CD4-positive, CD25-positive, alpha-beta regulatory T cell (primary cell): ENCODE data around the gene ZNF76. TPM values are rescaled to one million over a fixed set of nuclear protein-coding genes. Genes with fewer than 3 reads are reported as not detected.
A peak's percentile ranks its signal among the peaks of the same experiment; 100 is the strongest.
"Not testable (repeated sequence)": the region's sequence is repeated elsewhere in the genome, so short reads cannot be mapped to it uniquely, and the experiment has no call there.

Experiments used
- ATAC-seq, 2 donors: fragments of 150-1000 bp; cut with Tn5 transposase; one replicate each; pipeline ENCODE4 v1.10.0; 2021; ENCODE audit warnings: low read depth in 2 of 2, moderate number of reproducible peaks in 2 of 2, moderate library complexity in 1 of 2
- DNase-seq, 3 donors: peaks; one replicate each; pipeline versions ENCODE4 v3.0.0 to v3.0.0-alpha.2; 2012 to 2022; ENCODE audit warnings: mixed read lengths in 1 of 3
- H3K27ac ChIP-seq: one replicate; pipeline ENCODE4 v1.7.0; 2013; ENCODE audit warnings: mild to moderate bottlenecking, low read length; ENCODE audit not compliant: insufficient read depth, poor library complexity, severe bottlenecking
- H3K27me3 ChIP-seq: one replicate; pipeline ENCODE4 v1.7.0; 2013; ENCODE audit warnings: low read length; ENCODE audit not compliant: control insufficient read depth, insufficient read depth
- H3K36me3 ChIP-seq: one replicate; pipeline ENCODE4 v1.7.0; 2013; ENCODE audit warnings: mild to moderate bottlenecking, low read length, moderate library complexity; ENCODE audit not compliant: control insufficient read depth, insufficient read depth
- H3K4me1 ChIP-seq: 2 replicates; pipeline ENCODE4 v1.7.0; 2013; ENCODE audit warnings: mild to moderate bottlenecking, low read length; ENCODE audit not compliant: insufficient read depth, control insufficient read depth, poor library complexity, severe bottlenecking
- H3K4me3 ChIP-seq: one replicate; pipeline ENCODE4 v1.7.0; 2013; ENCODE audit warnings: low read depth, mild to moderate bottlenecking, low read length, moderate library complexity
- H3K9me3 ChIP-seq, 2 experiments: 1 replicate in 1 of 2; 2 replicates in 1 of 2; pipeline ENCODE4 v1.7.0; 2013; ENCODE audit warnings: low read length in 2 of 2, mild to moderate bottlenecking in 1 of 2, moderate library complexity in 1 of 2; ENCODE audit not compliant: control insufficient read depth in 2 of 2
- H3K27ac Mint-ChIP-seq, 3 donors: one replicate each; pipeline ENCODE4 v1.8.0; 2020 to 2022; ENCODE audit warnings: mild to moderate bottlenecking in 3 of 3, mixed read lengths in 3 of 3, moderate library complexity in 2 of 3
- H3K27me3 Mint-ChIP-seq: one replicate; pipeline ENCODE4 v1.8.0; 2022; ENCODE audit warnings: mild to moderate bottlenecking, mixed read lengths
- H3K36me3 Mint-ChIP-seq: one replicate; pipeline ENCODE4 v1.8.0; 2020; ENCODE audit warnings: mixed read lengths
- H3K4me1 Mint-ChIP-seq, 4 donors: one replicate each; pipeline ENCODE4 v1.8.0; 2020 to 2022; ENCODE audit warnings: mixed read lengths in 4 of 4, mild to moderate bottlenecking in 1 of 4
- H3K4me3 Mint-ChIP-seq, 4 donors: one replicate each; pipeline ENCODE4 v1.8.0; 2020 to 2022; ENCODE audit warnings: mild to moderate bottlenecking in 4 of 4, mixed read lengths in 4 of 4, moderate library complexity in 3 of 4
- H3K9me3 Mint-ChIP-seq, 7 donors: one replicate each; pipeline ENCODE4 v1.8.0; 2020 to 2022; ENCODE audit warnings: mixed read lengths in 7 of 7, mild to moderate bottlenecking in 3 of 7, moderate library complexity in 2 of 7
- polyA plus RNA-seq, 4 donors: library from polyadenylated mRNA; unstranded; fragments of 300-500 nt; fragmentation: Illumina TruSeq; gene quantifications; one replicate each; pipeline ENCODE4 v1.2.3, GENCODE V29; 2021
- total RNA-seq: library from RNA; stranded (reverse); gene quantifications from one replicate; pipeline ENCODE4 v1.2.3, GENCODE V29; 2022

The ZNF76 gene
- total and polyA plus RNA-seq, 5 donors from 2014 or later, result 18.7 to 66.6 (median 22.1) TPM

- H3K27ac Mint-ChIP-seq, result peak overlapping the region; percentile 92 to 99 (median 97)
- DNase-seq, result peak; percentile 80 to 94 (median 85)
- Histone ChIP-seq H3K36me3 (peaks cover 9% of the 10 kb centered on the region), H3K4me3 (peak overlapping the region; percentile 93), H3K4me1 (peaks cover 91% of the 10 kb centered on the region), H3K27ac (peak overlapping the region; percentile 85), H3K9me3 (no peaks in the 10 kb centered on the region), H3K27me3 (no peaks in the 10 kb centered on the region)
- no peaks in the 10 kb centered on the region for H3K27me3 Mint-ChIP-seq
- H3K4me3 Mint-ChIP-seq, result peak overlapping the region; percentile 89 to 95 (median 94)
- H3K4me1 Mint-ChIP-seq, result peaks cover 20 to 81% (median 55%) of the 10 kb centered on the region in 4 donors
- peak; percentile 90 to 93 for ATAC-seq
- H3K36me3 Mint-ChIP-seq, result peaks cover 32% of the 10 kb centered on the region
- no peaks in the 10 kb centered on the region for H3K9me3 Mint-ChIP-seq
Observed at GRCh38 chr6:35302604-35303241, 43.2 kb downstream of the ZNF76 start.

GRCh38 chr6:35304299-35304698 is 44.8 kb downstream of the ZNF76 start:
- H3K4me3 Mint-ChIP-seq, result peak overlapping the region; percentile 89 to 95 (median 94)
- peak overlapping the region; percentile 72 for H3K4me3 ChIP-seq
- H3K27ac Mint-ChIP-seq, result peak overlapping the region; percentile 92 to 99 (median 97)
- no peaks in the 10 kb centered on the region for H3K9me3 ChIP-seq
- no peaks in the 10 kb centered on the region for H3K27me3 ChIP-seq
- peaks cover 90% of the 10 kb centered on the region for H3K4me1 ChIP-seq
- peaks cover 11% of the 10 kb centered on the region for H3K36me3 ChIP-seq
- peaks cover 24 to 89% (median 63%) of the 10 kb centered on the region in 4 donors for H3K4me1 Mint-ChIP-seq
- H3K27ac ChIP-seq, result peak overlapping the region; percentile 85
- H3K9me3 Mint-ChIP-seq, result no peaks in the 10 kb centered on the region
- ATAC-seq (no peak), DNase-seq (no peak)
- peaks cover 41% of the 10 kb centered on the region for H3K36me3 Mint-ChIP-seq
- no peaks in the 10 kb centered on the region for H3K27me3 Mint-ChIP-seq

- peaks cover 43% of the 10 kb centered on the region for H3K36me3 Mint-ChIP-seq
- peak overlapping the region; percentile 3 to 95 (median 50) for H3K4me3 Mint-ChIP-seq
- H3K9me3 Mint-ChIP-seq, result no peaks in the 10 kb centered on the region
- H3K36me3 ChIP-seq, result peaks cover 17% of the 10 kb centered on the region
- H3K27ac ChIP-seq, result peak overlapping the region; percentile 85
- DNase-seq, result peak in 1 of 3 donors; percentile 47
- H3K27me3 ChIP-seq, result no peaks in the 10 kb centered on the region
- H3K4me1 Mint-ChIP-seq, result peaks cover 26 to 89% (median 65%) of the 10 kb centered on the region in 4 donors
- no peaks in the 10 kb centered on the region for H3K27me3 Mint-ChIP-seq
- peaks cover 90% of the 10 kb centered on the region for H3K4me1 ChIP-seq
- H3K4me3 ChIP-seq, result peak overlapping the region; percentile 72
- no peaks in the 10 kb centered on the region for H3K9me3 ChIP-seq
- H3K27ac Mint-ChIP-seq, result peak overlapping the region in 1 of 3 donors; percentile 56
- no peak for ATAC-seq
Observed at GRCh38 chr6:35305117-35305516, 45.6 kb downstream of the ZNF76 start.

GRCh38 chr6:35307138-35307537 is 47.6 kb downstream of the ZNF76 start:
- H3K27me3 Mint-ChIP-seq, H3K9me3 ChIP-seq, H3K4me3 ChIP-seq, H3K27me3 ChIP-seq, ATAC-seq, H3K27ac ChIP-seq, DNase-seq, H3K9me3 Mint-ChIP-seq: not testable (repeated sequence)
- peaks cover 40 to 89% (median 68%) of the 10 kb centered on the region in 4 donors for H3K4me1 Mint-ChIP-seq
- peaks cover 21% of the 10 kb centered on the region for H3K36me3 ChIP-seq
- peaks cover 55% of the 10 kb centered on the region for H3K36me3 Mint-ChIP-seq
- H3K4me1 ChIP-seq, result peaks cover 90% of the 10 kb centered on the region
- peak overlapping the region; percentile 72 to 90 (median 88) for H3K27ac Mint-ChIP-seq
- H3K4me3 Mint-ChIP-seq, result peak overlapping the region; percentile 52 to 89 (median 70)

GRCh38 chr6:35308543-35308942 is 49.0 kb downstream of the ZNF76 start:
- not testable (repeated sequence) for DNase-seq, H3K27me3 Mint-ChIP-seq, ATAC-seq, H3K9me3 ChIP-seq, H3K9me3 Mint-ChIP-seq, H3K27me3 ChIP-seq
- H3K27ac Mint-ChIP-seq, result peak overlapping the region in 2 of 3 donors; percentile 98 to 99
- Histone ChIP-seq H3K4me3 (peak overlapping the region; percentile 22), H3K27ac (peak overlapping the region; percentile 78), H3K4me1 (peaks cover 90% of the 10 kb centered on the region), H3K36me3 (peaks cover 35% of the 10 kb centered on the region)
- H3K4me1 Mint-ChIP-seq, result peaks cover 44 to 88% (median 66%) of the 10 kb centered on the region in 4 donors
- H3K4me3 Mint-ChIP-seq, result peak overlapping the region; percentile 66 to 94 (median 88)
- H3K36me3 Mint-ChIP-seq, result peaks cover 54% of the 10 kb centered on the region

- Mint-ChIP-seq H3K4me3 (peak overlapping the region; percentile 85 to 94 (median 92)), H3K27me3 (no peaks in the 10 kb centered on the region), H3K27ac (peak overlapping the region; percentile 96 to 99 (median 98)), H3K4me1 (peaks cover 43 to 88% (median 66%) of the 10 kb centered on the region in 4 donors), H3K36me3 (peaks cover 57% of the 10 kb centered on the region), H3K9me3 (no peaks in the 10 kb centered on the region)
- no peaks in the 10 kb centered on the region for H3K27me3 ChIP-seq
- peaks cover 38% of the 10 kb centered on the region for H3K36me3 ChIP-seq
- ATAC-seq, result no peak
- H3K4me1 ChIP-seq, result peaks cover 87% of the 10 kb centered on the region
- H3K9me3 ChIP-seq, result no peaks in the 10 kb centered on the region
- DNase-seq, result no peak
- peak overlapping the region; percentile 22 for H3K4me3 ChIP-seq
- H3K27ac ChIP-seq, result peak overlapping the region; percentile 78
Observed at GRCh38 chr6:35309611-35310264, 50.2 kb downstream of the ZNF76 start.

- peak in 1 of 3 donors; percentile 51 for DNase-seq
- peak; percentile 27 to 42 for ATAC-seq
- Mint-ChIP-seq H3K36me3 (peaks cover 62% of the 10 kb centered on the region), H3K4me1 (peaks cover 47 to 93% (median 70%) of the 10 kb centered on the region in 4 donors), H3K4me3 (peak overlapping the region; percentile 85 to 94 (median 92)), H3K27ac (peak overlapping the region; percentile 96 to 99 (median 98)), H3K9me3 (no peaks in the 10 kb centered on the region), H3K27me3 (no peaks in the 10 kb centered on the region)
- no peaks in the 10 kb centered on the region for H3K9me3 ChIP-seq
- peaks cover 87% of the 10 kb centered on the region for H3K4me1 ChIP-seq
- H3K27ac ChIP-seq, result peak overlapping the region; percentile 78
- peaks cover 44% of the 10 kb centered on the region for H3K36me3 ChIP-seq
- no peaks in the 10 kb centered on the region for H3K27me3 ChIP-seq
- H3K4me3 ChIP-seq, result peak overlapping the region; percentile 65
Observed at GRCh38 chr6:35310265-35310831, 50.8 kb downstream of the ZNF76 start.
